PC-9 (cell line): ENCODE data around the gene STOML1. TPM values are rescaled to one million over a fixed set of nuclear protein-coding genes. Genes with fewer than 3 reads are reported as not detected.

ENCODE experiments used
- BruUV-seq: library from RNA; stranded (reverse); fragments of 400-500 nt; replicated peaks from 2 replicates; lab custom pipeline; 2021; lab: Mats Ljungman, UMichigan
- CTCF ChIA-PET: fragments of 300-600 bp; sonication (Branson Sonifier 250); formaldehyde crosslinking; loops from one replicate; lab custom pipeline; 2022; ENCODE audit warnings: antibody characterized with exemption; lab: Charles Lee
- POLR2A ChIA-PET: fragments of 300-600 bp; sonication (Branson Sonifier 250); formaldehyde crosslinking; loops from one replicate; lab custom pipeline; 2022; ENCODE audit warnings: antibody characterized with exemption; ENCODE audit not compliant: unreplicated experiment; lab: Charles Lee
- DNase-seq, 2 experiments: peaks; one replicate each; pipeline versions ENCODE4 v3.0.0 to v3.0.0-alpha.2; 2015 to 2022; ENCODE audit warnings: mixed read lengths in 1 of 2
- H2AFZ ChIP-seq: fragments of 200-600 bp; sonication (generic); 2 replicates; pipeline ENCODE4 v1.8.1; 2017; ENCODE audit warnings: antibody characterized with exemption
- H3F3A ChIP-seq: fragments of 200-600 bp; sonication (generic); 2 replicates; pipeline ENCODE4 v1.8.1; 2017; ENCODE audit warnings: antibody characterized with exemption, mild to moderate bottlenecking, low read depth; ENCODE audit not compliant: insufficient read depth
- H3K27ac ChIP-seq: fragments of 200-600 bp; sonication (generic); 2 replicates; pipeline ENCODE4 v1.6.1; 2016; ENCODE audit warnings: mixed run types
- H3K27me3 ChIP-seq: fragments of 200-600 bp; sonication (generic); 2 replicates; pipeline ENCODE4 v1.6.1; 2016; ENCODE audit warnings: low read depth, mixed run types; ENCODE audit not compliant: insufficient read depth
- H3K36me3 ChIP-seq: fragments of 200-600 bp; sonication (generic); 2 replicates; pipeline ENCODE4 v1.6.1; 2016; ENCODE audit warnings: low read depth, mixed run types
- H3K4me1 ChIP-seq: fragments of 200-600 bp; sonication (generic); replicated peaks from 2 replicates; pipeline ENCODE4 v1.6.1; 2016; ENCODE audit warnings: mixed run types; ENCODE audit not compliant: insufficient read depth
- H3K4me2 ChIP-seq: fragments of 200-600 bp; sonication (generic); 2 replicates; pipeline ENCODE4 v1.6.1; 2017; ENCODE audit warnings: mixed run types
- H3K4me3 ChIP-seq: fragments of 200-600 bp; sonication (generic); 2 replicates; pipeline ENCODE4 v1.6.1; 2016; ENCODE audit warnings: mixed run types
- H3K79me2 ChIP-seq: fragments of 200-600 bp; sonication (generic); 2 replicates; pipeline ENCODE4 v1.6.1; 2017; ENCODE audit warnings: low read depth, mixed run types
- H3K9me2 ChIP-seq: fragments of 200-600 bp; sonication (generic); 2 replicates; pipeline ENCODE4 v1.8.1; 2017; ENCODE audit warnings: mild to moderate bottlenecking; ENCODE audit not compliant: insufficient read depth
- H3K9me3 ChIP-seq: fragments of 200-600 bp; sonication (generic); 2 replicates; pipeline ENCODE4 v1.8.1; 2016; ENCODE audit warnings: low read depth; ENCODE audit not compliant: insufficient read depth
- H4K20me1 ChIP-seq: fragments of 200-600 bp; sonication (generic); 2 replicates; pipeline ENCODE4 v1.8.1; 2017; ENCODE audit not compliant: insufficient read depth
- CTCF ChIP-seq: fragments of 200-600 bp; sonication (generic); conservative IDR thresholded peaks from 2 replicates; pipeline ENCODE4 v1.6.1; 2017; ENCODE audit warnings: mixed run types, antibody characterized with exemption, mild to moderate bottlenecking, moderate library complexity
- EZH2 ChIP-seq: fragments of 200-600 bp; sonication (generic); IDR thresholded peaks from 2 replicates; pipeline ENCODE4 v1.8.0; 2017; ENCODE audit warnings: antibody characterized with exemption, low read depth
- intact Hi-C: fragments of 100-400 bp; cut with micrococcal nuclease; formaldehyde crosslinking; loops from one replicate; pipeline ENCODE4 v1.10.0; 2022; ENCODE audit not compliant: unreplicated experiment
- total RNA-seq: library from RNA; stranded (reverse); gene quantifications from 2 replicates; pipeline ENCODE4 v1.2.3, GENCODE V29; 2021

STOML1 gene
- total RNA-seq, 1 experiment from 2014 or later, result 6.1 TPM

DNA sequence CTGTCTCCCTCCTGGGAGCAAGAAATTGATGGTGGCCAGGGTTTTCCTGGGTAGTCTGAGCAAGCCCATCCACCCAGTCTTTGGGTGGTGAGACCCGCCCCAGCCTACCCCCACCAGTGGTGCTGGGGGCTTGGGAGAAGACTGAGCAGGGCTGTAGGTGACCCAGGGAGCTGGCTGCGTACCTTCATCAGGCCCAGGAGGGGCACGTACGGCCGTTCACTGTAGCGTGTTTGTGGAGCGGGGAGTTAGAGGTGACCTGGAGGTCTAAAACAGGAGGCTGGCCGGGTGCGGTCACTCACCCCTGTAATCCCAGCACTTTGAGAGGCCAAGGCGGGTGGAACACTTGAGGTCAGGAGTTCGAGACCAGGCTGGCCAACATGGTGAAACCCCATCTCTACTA lies 54.4 kb downstream of the STOML1 start:
- TF ChIP-seq CTCF (no peak), EZH2 (no peak)

GRCh38 chr15:73937296-73937695 lies 54.8 kb downstream of the STOML1 start:
- H3K79me2 ChIP-seq, result peaks cover 64% of the 10 kb centered on the region
- no peaks in the 10 kb centered on the region for H4K20me1 ChIP-seq
- peaks cover 88% of the 10 kb centered on the region for H3F3A ChIP-seq
- H2AFZ ChIP-seq, result no peak overlapping the region
- H3K9me2 ChIP-seq, result no peaks in the 10 kb centered on the region
- TF ChIP-seq EZH2, result no peak
- TF ChIP-seq CTCF, result no peak
- H3K9me3 ChIP-seq, result no peaks in the 10 kb centered on the region
- peak overlapping the region; percentile 98 for H3K4me2 ChIP-seq
- H3K36me3 ChIP-seq, result 0 out of 2 replicates have a peak, but pooled peaks cover 10% of the 10 kb centered on the region
- H3K4me3 ChIP-seq, result peak overlapping the region; percentile 55; the same call in 1 of the 2 replicates
- intact Hi-C loops, result no loop called here
- peaks cover 100% of the 10 kb centered on the region for H3K4me1 ChIP-seq
- ChIA-PET CTCF (interaction anchor here (0.6 kb wide), 1 partner anchor 28 kb away, joined by 12 read pairs; no protein-coding TSS in a partner anchor), POLR2A (no interaction called here)
- no peak for DNase-seq
- no TSS peak for BruUV-seq
- H3K27me3 ChIP-seq, result no peaks in the 10 kb centered on the region
- H3K27ac ChIP-seq, result 0 out of 2 replicates have a peak overlapping the region, but pooled peaks have one; percentile 86

More for the DNA sequence above, 54.4 kb downstream of the STOML1 start:
- CTCF ChIA-PET, result no interaction called here
- no peaks in the 10 kb centered on the region for H3K27me3 ChIP-seq
- peak overlapping the region; percentile 98 for H3K4me2 ChIP-seq
- intact Hi-C loops, result no loop called here
- POLR2A ChIA-PET, result no interaction called here
- peaks cover 64% of the 10 kb centered on the region for H3K79me2 ChIP-seq
- no peaks in the 10 kb centered on the region for H3K9me2 ChIP-seq
- DNase-seq, result no peak
- H2AFZ ChIP-seq, result no peak overlapping the region
- no peaks in the 10 kb centered on the region for H4K20me1 ChIP-seq
- H3K9me3 ChIP-seq, result no peaks in the 10 kb centered on the region
- H3K27ac ChIP-seq, result 0 out of 2 replicates have a peak overlapping the region, but pooled peaks have one; percentile 26
- H3K4me3 ChIP-seq, result peak overlapping the region; percentile 55; the same call in 1 of the 2 replicates
- H3K4me1 ChIP-seq, result peaks cover 100% of the 10 kb centered on the region
- peaks cover 88% of the 10 kb centered on the region for H3F3A ChIP-seq
- H3K36me3 ChIP-seq, result 0 out of 2 replicates have a peak, but pooled peaks cover 9% of the 10 kb centered on the region
- BruUV-seq, result no TSS peak

GRCh38 chr15:73936588-73937290 lies 55.4 kb downstream of the STOML1 start:
- Histone ChIP-seq H3F3A (peaks cover 88% of the 10 kb centered on the region), H3K27me3 (no peaks in the 10 kb centered on the region), H3K4me3 (peak overlapping the region; percentile 55), H3K4me2 (peak overlapping the region; percentile 98), H3K9me2 (no peaks in the 10 kb centered on the region), H3K36me3 (0 out of 2 replicates have a peak, but pooled peaks cover 11% of the 10 kb centered on the region), H3K79me2 (peaks cover 68% of the 10 kb centered on the region), H3K4me1 (peaks cover 100% of the 10 kb centered on the region), H3K27ac (peak overlapping the region; percentile 86), H2AFZ (no peak overlapping the region), H3K9me3 (no peaks in the 10 kb centered on the region), H4K20me1 (no peaks in the 10 kb centered on the region)
- intact Hi-C loops, result no loop called here
- no peak for DNase-seq
- TF ChIP-seq CTCF (no peak), EZH2 (no peak)
- CTCF ChIA-PET, result interaction anchor here (0.6 kb wide), 1 partner anchor 29 kb away, joined by 12 read pairs; no protein-coding TSS in a partner anchor
- POLR2A ChIA-PET, result no interaction called here
- BruUV-seq, result no TSS peak
